Neural cell (in vitro differentiated cells): ENCODE results near the gene SLC7A14.

Source experiments
- EP300 ChIP-seq: fragments of 450-650 bp; conservative IDR thresholded peaks from 2 replicates; pipeline ENCODE4 v1.6.1; 2014; ENCODE audit warnings: antibody characterized with exemption, mild to moderate bottlenecking, moderate library complexity; ENCODE audit not compliant: poor library complexity, severe bottlenecking
- EZH2 ChIP-seq: fragments of 200-600, 300-800 bp; shearing (Covaris generic), sonication (generic); IDR thresholded peaks from 2 replicates; pipeline ENCODE4 v1.6.1; 2014; ENCODE audit warnings: antibody characterized with exemption, low read length, borderline replicate concordance, mild to moderate bottlenecking; ENCODE audit not compliant: insufficient read depth, poor library complexity, severe bottlenecking
- MXI1 ChIP-seq: fragments of 450-650 bp; conservative IDR thresholded peaks from 2 replicates; pipeline ENCODE4 v1.6.1; 2014; ENCODE audit warnings: antibody characterized with exemption, mild to moderate bottlenecking; ENCODE audit not compliant: poor library complexity, severe bottlenecking
- POLR2AphosphoS5 ChIP-seq: IDR thresholded peaks from 2 replicates; pipeline ENCODE4 v1.6.1; 2012
- RAD21 ChIP-seq: fragments of 450-650 bp; conservative IDR thresholded peaks from 2 replicates; pipeline ENCODE4 v1.6.1; 2014; ENCODE audit warnings: antibody characterized with exemption, mild to moderate bottlenecking, moderate library complexity
- SMC3 ChIP-seq: fragments of 450-650 bp; conservative IDR thresholded peaks from 2 replicates; pipeline ENCODE4 v1.6.1; 2014; ENCODE audit warnings: antibody characterized with exemption, mild to moderate bottlenecking, moderate library complexity; ENCODE audit not compliant: poor library complexity
- TAF1 ChIP-seq: IDR thresholded peaks from 2 replicates; pipeline ENCODE4 v1.6.1; 2012; ENCODE audit warnings: low read depth
- TF ChIP-seq, protein P1 (sequence below): fragments of 450-650 bp; IDR thresholded peaks from 2 replicates; pipeline ENCODE4 v1.5.1; 2014; ENCODE audit warnings: antibody characterized with exemption, mild to moderate bottlenecking, moderate library complexity; ENCODE audit not compliant: poor library complexity, severe bottlenecking
- TF ChIP-seq, protein P2 (sequence below): IDR thresholded peaks from 2 replicates; pipeline ENCODE4 v1.6.1; 2012; ENCODE audit warnings: borderline replicate concordance

GRCh38 chr3:170497207-170498095, 88.4 kb downstream of the SLC7A14 start:
- TF ChIP-seq, protein P1, sequence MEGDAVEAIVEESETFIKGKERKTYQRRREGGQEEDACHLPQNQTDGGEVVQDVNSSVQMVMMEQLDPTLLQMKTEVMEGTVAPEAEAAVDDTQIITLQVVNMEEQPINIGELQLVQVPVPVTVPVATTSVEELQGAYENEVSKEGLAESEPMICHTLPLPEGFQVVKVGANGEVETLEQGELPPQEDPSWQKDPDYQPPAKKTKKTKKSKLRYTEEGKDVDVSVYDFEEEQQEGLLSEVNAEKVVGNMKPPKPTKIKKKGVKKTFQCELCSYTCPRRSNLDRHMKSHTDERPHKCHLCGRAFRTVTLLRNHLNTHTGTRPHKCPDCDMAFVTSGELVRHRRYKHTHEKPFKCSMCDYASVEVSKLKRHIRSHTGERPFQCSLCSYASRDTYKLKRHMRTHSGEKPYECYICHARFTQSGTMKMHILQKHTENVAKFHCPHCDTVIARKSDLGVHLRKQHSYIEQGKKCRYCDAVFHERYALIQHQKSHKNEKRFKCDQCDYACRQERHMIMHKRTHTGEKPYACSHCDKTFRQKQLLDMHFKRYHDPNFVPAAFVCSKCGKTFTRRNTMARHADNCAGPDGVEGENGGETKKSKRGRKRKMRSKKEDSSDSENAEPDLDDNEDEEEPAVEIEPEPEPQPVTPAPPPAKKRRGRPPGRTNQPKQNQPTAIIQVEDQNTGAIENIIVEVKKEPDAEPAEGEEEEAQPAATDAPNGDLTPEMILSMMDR: no peak
- TF ChIP-seq SMC3: no peak
- no peak for TF ChIP-seq RAD21
- no peak for TF ChIP-seq TAF1
- TF ChIP-seq EZH2: no peak
- TF ChIP-seq POLR2AphosphoS5: no peak
- TF ChIP-seq, protein P2, sequence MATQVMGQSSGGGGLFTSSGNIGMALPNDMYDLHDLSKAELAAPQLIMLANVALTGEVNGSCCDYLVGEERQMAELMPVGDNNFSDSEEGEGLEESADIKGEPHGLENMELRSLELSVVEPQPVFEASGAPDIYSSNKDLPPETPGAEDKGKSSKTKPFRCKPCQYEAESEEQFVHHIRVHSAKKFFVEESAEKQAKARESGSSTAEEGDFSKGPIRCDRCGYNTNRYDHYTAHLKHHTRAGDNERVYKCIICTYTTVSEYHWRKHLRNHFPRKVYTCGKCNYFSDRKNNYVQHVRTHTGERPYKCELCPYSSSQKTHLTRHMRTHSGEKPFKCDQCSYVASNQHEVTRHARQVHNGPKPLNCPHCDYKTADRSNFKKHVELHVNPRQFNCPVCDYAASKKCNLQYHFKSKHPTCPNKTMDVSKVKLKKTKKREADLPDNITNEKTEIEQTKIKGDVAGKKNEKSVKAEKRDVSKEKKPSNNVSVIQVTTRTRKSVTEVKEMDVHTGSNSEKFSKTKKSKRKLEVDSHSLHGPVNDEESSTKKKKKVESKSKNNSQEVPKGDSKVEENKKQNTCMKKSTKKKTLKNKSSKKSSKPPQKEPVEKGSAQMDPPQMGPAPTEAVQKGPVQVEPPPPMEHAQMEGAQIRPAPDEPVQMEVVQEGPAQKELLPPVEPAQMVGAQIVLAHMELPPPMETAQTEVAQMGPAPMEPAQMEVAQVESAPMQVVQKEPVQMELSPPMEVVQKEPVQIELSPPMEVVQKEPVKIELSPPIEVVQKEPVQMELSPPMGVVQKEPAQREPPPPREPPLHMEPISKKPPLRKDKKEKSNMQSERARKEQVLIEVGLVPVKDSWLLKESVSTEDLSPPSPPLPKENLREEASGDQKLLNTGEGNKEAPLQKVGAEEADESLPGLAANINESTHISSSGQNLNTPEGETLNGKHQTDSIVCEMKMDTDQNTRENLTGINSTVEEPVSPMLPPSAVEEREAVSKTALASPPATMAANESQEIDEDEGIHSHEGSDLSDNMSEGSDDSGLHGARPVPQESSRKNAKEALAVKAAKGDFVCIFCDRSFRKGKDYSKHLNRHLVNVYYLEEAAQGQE: no peak
- TF ChIP-seq MXI1: no peak
- no peak for TF ChIP-seq EP300
